ENCODE measurements around the gene LRRC4. TPM values are rescaled to one million over a fixed set of nuclear protein-coding genes. Genes with fewer than 3 reads are reported as not detected.

LRRC4 gene
- total and polyA plus RNA-seq, 4 donors = 4.7 to 14.6 (median 6.9) TPM

DNA sequence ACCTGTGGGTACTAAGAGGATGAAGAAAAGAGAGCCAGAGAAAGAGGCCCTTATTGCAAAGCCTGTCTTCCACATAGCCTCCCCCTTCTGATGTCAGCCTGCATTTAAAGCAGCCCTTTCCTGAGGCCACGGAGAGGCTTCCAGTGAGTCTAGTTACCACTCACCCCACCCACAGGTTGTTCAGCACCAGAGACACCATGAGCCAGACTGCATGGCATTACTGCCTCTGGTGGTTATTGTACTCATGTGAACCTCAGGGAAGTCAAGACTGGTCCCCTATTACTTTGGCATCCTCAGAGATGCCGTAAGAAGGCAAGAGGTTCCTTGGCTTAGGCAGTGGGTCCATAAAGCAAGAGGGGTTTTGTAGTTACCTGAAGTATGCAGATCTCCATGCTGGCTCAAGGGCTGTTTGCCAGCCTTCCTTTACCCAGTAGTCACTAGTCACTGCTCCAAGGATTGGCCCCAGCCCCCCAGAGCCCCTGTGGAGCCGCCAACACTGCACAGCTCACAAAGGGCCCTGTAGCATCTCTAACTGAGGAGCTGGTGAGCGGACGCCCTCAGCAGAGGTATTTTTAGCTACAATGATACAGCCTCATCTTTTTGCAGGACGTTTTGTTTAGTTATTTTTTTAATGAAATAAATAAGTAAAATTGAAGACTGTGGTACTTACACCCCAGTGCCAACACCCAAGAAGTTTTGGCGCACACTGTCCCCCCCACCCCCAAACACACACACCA is 20.7 kb downstream of the LRRC4 start:
- TF ChIP-seq, protein P1, sequence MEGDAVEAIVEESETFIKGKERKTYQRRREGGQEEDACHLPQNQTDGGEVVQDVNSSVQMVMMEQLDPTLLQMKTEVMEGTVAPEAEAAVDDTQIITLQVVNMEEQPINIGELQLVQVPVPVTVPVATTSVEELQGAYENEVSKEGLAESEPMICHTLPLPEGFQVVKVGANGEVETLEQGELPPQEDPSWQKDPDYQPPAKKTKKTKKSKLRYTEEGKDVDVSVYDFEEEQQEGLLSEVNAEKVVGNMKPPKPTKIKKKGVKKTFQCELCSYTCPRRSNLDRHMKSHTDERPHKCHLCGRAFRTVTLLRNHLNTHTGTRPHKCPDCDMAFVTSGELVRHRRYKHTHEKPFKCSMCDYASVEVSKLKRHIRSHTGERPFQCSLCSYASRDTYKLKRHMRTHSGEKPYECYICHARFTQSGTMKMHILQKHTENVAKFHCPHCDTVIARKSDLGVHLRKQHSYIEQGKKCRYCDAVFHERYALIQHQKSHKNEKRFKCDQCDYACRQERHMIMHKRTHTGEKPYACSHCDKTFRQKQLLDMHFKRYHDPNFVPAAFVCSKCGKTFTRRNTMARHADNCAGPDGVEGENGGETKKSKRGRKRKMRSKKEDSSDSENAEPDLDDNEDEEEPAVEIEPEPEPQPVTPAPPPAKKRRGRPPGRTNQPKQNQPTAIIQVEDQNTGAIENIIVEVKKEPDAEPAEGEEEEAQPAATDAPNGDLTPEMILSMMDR (IDR thresholded peaks at IDR 0.05; ENCODE audit: control extremely low read depth, extremely low read depth) = no peak
- Histone ChIP-seq H3K36me3 (ENCODE audit: control insufficient read depth in 4 of 4, insufficient read depth in 4 of 4, low read length in 4 of 4) (peaks cover 0 to 9% (median 1%) of the 10 kb centered on the region in 4 donors), H3K9me3 (ENCODE audit: control insufficient read depth in 4 of 4, insufficient read depth in 3 of 4, low read length in 3 of 4) (no peaks in the 10 kb centered on the region), H3K9ac (ENCODE audit: insufficient read depth in 1 of 2, low read length in 2 of 2) (no peak overlapping the region), H3K4me3 (no peak overlapping the region), H3K27me3 (ENCODE audit: control insufficient read depth in 3 of 3, insufficient read depth in 3 of 3, low read length in 2 of 3) (no peaks in the 10 kb centered on the region), H3K27ac (ENCODE audit: low read depth in 1 of 2, low read length in 1 of 2) (no peak overlapping the region), H3K4me1 (ENCODE audit: control insufficient read depth in 5 of 5, insufficient read depth in 5 of 5, low read length in 5 of 5) (peaks cover 15 to 34% (median 23%) of the 10 kb centered on the region in 5 donors)
- 87 to 94% methylated on average over 7 of the region's 7 CpGs for WGBS, 2 donors
- ATAC-seq (ENCODE audit: insufficient read depth, low FRiP score) = no peak
- DNase-seq = no peak

DNA sequence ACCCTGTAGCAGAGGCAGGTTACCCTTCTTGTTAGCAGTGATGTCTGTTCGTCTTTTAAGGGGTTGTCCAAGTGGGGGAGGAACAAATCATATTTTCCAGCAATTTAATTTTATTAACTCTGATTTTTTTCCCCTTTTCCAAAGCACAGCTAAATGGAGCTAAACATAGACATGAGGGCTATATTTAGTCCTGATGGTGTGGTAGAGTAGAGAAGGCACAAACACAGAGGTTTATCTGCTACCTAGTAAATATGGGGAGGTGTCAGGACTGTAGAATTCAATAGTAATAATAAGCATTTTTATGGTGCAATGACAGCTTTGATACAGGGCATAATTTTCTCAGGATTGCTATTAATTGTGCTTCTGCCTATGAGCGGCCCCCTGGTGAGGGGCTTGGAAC is 22.5 kb downstream of the LRRC4 start:
- Histone ChIP-seq H3K36me3 (ENCODE audit: control insufficient read depth in 4 of 4, insufficient read depth in 4 of 4, low read length in 4 of 4) (peaks cover 0 to 9% (median 0%) of the 10 kb centered on the region in 4 donors), H3K9me3 (ENCODE audit: control insufficient read depth in 4 of 4, insufficient read depth in 3 of 4, low read length in 3 of 4) (no peaks in the 10 kb centered on the region), H3K4me1 (ENCODE audit: control insufficient read depth in 5 of 5, insufficient read depth in 5 of 5, low read length in 5 of 5) (peaks cover 10 to 22% (median 10%) of the 10 kb centered on the region in 5 donors), H3K9ac (ENCODE audit: insufficient read depth in 1 of 2, low read length in 2 of 2) (no peak overlapping the region), H3K27me3 (ENCODE audit: control insufficient read depth in 3 of 3, insufficient read depth in 3 of 3, low read length in 2 of 3) (no peaks in the 10 kb centered on the region), H3K4me3 (no peak overlapping the region), H3K27ac (ENCODE audit: low read depth in 1 of 2, low read length in 1 of 2) (no peak overlapping the region)
- no peak for DNase-seq
- TF ChIP-seq, protein P1 (IDR thresholded peaks at IDR 0.05; ENCODE audit: control extremely low read depth, extremely low read depth) = no peak
- ATAC-seq (ENCODE audit: insufficient read depth, low FRiP score) = no peak
- WGBS, 2 donors = 96 to 97% methylated on average over 2 of the region's 2 CpGs

DNA sequence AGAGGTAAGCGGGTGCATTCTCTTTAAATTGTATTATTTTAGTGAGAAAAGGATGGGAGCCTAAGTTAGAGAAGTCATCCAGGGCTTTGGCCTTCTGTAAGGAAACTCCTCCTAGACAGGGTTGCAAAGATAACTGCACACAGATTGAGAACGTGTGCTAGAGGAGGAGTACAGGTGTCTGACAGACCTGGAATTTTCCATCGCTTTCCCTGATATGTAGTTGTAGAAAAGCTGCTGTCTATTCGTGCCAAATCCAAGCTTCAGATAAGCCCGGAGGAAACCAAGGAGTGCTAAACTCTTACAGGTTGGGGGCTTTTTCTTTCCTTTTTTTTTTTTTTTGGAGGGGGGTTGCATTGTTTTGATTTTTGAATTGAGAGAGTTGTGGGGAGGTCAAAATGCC is 23.1 kb downstream of the LRRC4 start:
- WGBS, 2 donors = 93 to 95% methylated on average over 5 of the region's 5 CpGs
- DNase-seq (no peak), ATAC-seq (ENCODE audit: insufficient read depth, low FRiP score) (no peak)

More for the DNA sequence above, 23.1 kb downstream of the LRRC4 start:
- TF ChIP-seq, protein P1 (IDR thresholded peaks at IDR 0.05; ENCODE audit: control extremely low read depth, extremely low read depth) = no peak
- Histone ChIP-seq H3K27ac (ENCODE audit: low read depth in 1 of 2, low read length in 1 of 2) (no peak overlapping the region), H3K27me3 (ENCODE audit: control insufficient read depth in 3 of 3, insufficient read depth in 3 of 3, low read length in 2 of 3) (no peaks in the 10 kb centered on the region), H3K36me3 (ENCODE audit: control insufficient read depth in 4 of 4, insufficient read depth in 4 of 4, low read length in 4 of 4) (peaks cover 0 to 8% (median 0%) of the 10 kb centered on the region in 4 donors), H3K4me3 (no peak overlapping the region), H3K9ac (ENCODE audit: insufficient read depth in 1 of 2, low read length in 2 of 2) (no peak overlapping the region), H3K9me3 (ENCODE audit: control insufficient read depth in 4 of 4, insufficient read depth in 3 of 4, low read length in 3 of 4) (no peaks in the 10 kb centered on the region), H3K4me1 (ENCODE audit: control insufficient read depth in 5 of 5, insufficient read depth in 5 of 5, low read length in 5 of 5) (peaks cover 7 to 22% (median 9%) of the 10 kb centered on the region in 5 donors)
